ENCODE results near the gene CNGA4.

CNGA4 gene

GRCh38 chr11:6200975-6201374, 37.9 kb upstream of the CNGA4 start:
- TF ChIP-seq ZFX (IDR thresholded peaks at IDR 0.05), result no peak
- no peak for TF ChIP-seq CTCF (conservative IDR thresholded peaks at IDR 0.05)
- no peak overlapping the region for H3K27ac ChIP-seq

GRCh38 chr11:6201481-6201880, 37.4 kb upstream of the CNGA4 start:
- no peak for TF ChIP-seq CTCF (conservative IDR thresholded peaks at IDR 0.05)
- no peak for TF ChIP-seq ZFX (IDR thresholded peaks at IDR 0.05)

DNA sequence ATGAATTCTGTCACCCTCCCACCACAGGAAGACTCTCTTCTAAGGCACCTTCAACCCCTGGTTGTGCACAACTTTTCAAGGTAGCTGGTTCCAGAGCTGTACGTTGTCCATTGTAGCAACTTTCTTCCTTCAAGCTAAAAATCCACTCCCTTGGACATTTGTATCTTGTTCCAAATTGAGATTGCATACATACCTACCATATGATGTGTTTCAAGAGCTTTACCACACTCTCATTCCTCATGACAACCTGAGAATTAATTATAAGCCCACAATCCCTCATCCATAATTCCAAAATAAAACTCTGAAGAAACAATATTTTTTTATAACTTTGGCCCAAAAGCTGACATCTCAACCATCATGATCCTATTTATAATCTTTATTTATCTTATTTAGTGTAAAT, 36.8 kb upstream of the CNGA4 start:
- TF ChIP-seq ZFX (IDR thresholded peaks at IDR 0.05) (no peak), CTCF (conservative IDR thresholded peaks at IDR 0.05) (no peak)
- H3K27ac ChIP-seq, result no peak overlapping the region

More at GRCh38 chr11:6201481-6201880, 37.4 kb upstream of the CNGA4 start:
- H3K27ac ChIP-seq, result no peak overlapping the region

DNA sequence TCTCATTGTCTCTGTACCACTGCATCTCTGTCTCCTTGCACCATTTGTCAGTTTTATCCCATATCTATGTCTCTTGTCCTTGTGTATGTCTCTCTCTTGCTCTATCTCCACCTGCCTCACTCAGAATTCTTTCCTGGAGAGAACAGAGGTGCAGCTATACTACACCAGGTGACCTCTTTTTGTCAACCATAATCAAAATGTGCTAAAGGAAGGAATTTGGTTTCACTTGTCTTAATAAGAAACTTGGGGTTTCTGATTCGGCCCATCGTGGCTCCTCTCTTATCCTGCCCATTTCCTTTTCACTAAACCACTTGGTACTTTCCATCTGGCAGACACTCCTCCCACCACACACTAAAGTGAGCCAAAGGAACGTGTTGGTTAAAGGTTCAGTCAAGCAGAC, 35.6 kb upstream of the CNGA4 start:
- no peak overlapping the region for H3K27ac ChIP-seq
- no peak for TF ChIP-seq ZFX (IDR thresholded peaks at IDR 0.05)
- no peak for TF ChIP-seq CTCF (conservative IDR thresholded peaks at IDR 0.05)

GRCh38 chr11:6204706-6205105, 34.2 kb upstream of the CNGA4 start:
- H3K27ac ChIP-seq, result no peak overlapping the region
- no peak for TF ChIP-seq CTCF (conservative IDR thresholded peaks at IDR 0.05)
- TF ChIP-seq ZFX (IDR thresholded peaks at IDR 0.05), result no peak

DNA sequence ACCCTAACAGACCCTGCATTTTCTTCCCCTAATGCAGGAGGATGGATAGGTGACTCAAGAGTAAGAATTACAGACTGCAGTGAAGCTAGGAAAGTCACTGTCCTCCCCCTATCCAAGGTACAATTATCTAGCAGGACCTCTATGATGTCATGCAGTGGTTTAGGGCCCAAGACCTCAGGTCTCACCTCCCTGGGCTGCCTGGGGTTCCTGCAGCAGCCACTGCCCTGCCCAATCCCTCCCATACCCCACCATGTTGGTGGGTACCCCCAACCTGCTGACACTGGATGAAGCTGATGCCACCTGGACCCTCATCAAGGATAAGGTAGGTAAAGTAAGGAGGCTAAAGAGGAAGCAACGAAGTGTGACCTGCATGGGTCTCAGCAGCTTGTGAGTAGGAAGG, 33.5 kb upstream of the CNGA4 start, which contains the start of gene C11orf42:
C11orf42 (plus strand) TSS at position 192 of the 400 bp plus-strand sequence; CDS start at position 251, 59 bp downstream.
- H3K27ac ChIP-seq, result no peak within 1 kb of the TSS
- no peak for TF ChIP-seq CTCF (conservative IDR thresholded peaks at IDR 0.05)
- TF ChIP-seq ZFX (IDR thresholded peaks at IDR 0.05), result no peak

DNA sequence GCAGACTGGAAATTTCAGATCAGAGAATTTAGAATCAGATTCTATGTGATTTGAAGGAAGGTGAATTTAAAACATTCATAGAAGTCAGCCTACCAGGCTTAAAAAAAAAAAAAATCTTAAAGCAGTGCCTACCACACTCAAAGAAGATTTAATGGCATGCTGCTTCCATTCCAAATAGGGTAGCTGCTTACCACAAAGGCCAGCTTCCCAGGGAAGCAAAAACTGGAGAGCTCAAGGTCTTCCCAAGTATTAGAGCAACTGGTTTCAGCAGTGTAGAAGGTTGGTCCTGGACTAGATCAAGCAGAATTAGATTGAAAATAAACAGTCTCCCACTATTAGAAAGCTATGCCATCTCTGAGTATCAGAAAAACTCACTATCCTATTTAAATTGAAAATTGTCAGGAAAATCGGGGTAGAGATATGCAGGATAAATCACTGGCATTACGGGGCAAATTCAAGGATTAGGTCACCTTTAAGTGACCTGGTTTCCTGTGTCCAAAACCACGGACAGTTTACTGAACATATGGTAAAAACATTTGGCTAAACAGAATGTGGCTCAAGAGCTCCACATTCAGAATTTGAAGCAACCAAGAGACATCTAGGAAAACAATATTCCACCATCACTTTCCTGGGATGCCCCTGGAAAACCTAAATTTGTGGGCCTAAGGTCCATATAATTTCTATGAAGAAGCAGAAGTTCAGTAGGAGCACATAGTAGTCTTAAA, 32.3 kb upstream of the CNGA4 start:
- no peak for TF ChIP-seq CTCF (conservative IDR thresholded peaks at IDR 0.05)
- TF ChIP-seq ZFX (IDR thresholded peaks at IDR 0.05), result no peak
- H3K27ac ChIP-seq, result no peak overlapping the region
